AG04450 (cell line): ENCODE measurements around the gene SLC39A8. TPM values are rescaled to one million over a fixed set of nuclear protein-coding genes. Genes with fewer than 3 reads are reported as not detected.

Source experiments
- CTCF ChIA-PET: fragments of 300-600, 350-600 bp; formaldehyde crosslinking; extraction: SDS; loops from one replicate; lab custom pipeline; 2022; ENCODE audit warnings: antibody characterized with exemption, inconsistent platforms; lab: Charles Lee
- POLR2A ChIA-PET: fragments of 350-600 bp; formaldehyde crosslinking; extraction: SDS; loops from one replicate; lab custom pipeline; 2021; ENCODE audit warnings: antibody characterized with exemption, inconsistent platforms; lab: Yijun Ruan, JAX
- DNase-seq: peaks from one replicate; pipeline ENCODE4 v3.0.0-alpha.2; 2011; ENCODE audit warnings: low read depth, low spot score
- H3K27ac ChIP-seq: one replicate; pipeline ENCODE4 v1.5.1; 2012; ENCODE audit warnings: low read depth, low read length, control low read depth
- H3K27me3 ChIP-seq: one replicate; pipeline ENCODE4 v1.6.0; 2012; ENCODE audit warnings: low read length; ENCODE audit not compliant: control insufficient read depth, insufficient read depth
- H3K4me3 ChIP-seq: 2 replicates; pipeline ENCODE4 v1.5.1; 2011; ENCODE audit warnings: mild to moderate bottlenecking, low read depth, low read length, control low read depth
- H3K9me3 ChIP-seq: 2 replicates; pipeline ENCODE4 v1.5.1; 2012; ENCODE audit warnings: low read length; ENCODE audit not compliant: control insufficient read depth, insufficient read depth
- polyA plus RNA-seq: library from polyadenylated mRNA; depleted of rRNA; stranded (reverse); fragments of >200 nt; gene quantifications from 2 replicates; pipeline ENCODE4 v1.2.3, GENCODE V29; 2011
- TF ChIP-seq, protein P1 (sequence below): IDR thresholded peaks from 2 replicates; pipeline ENCODE4 v1.5.1; 2011; ENCODE audit warnings: low read depth, low read length, control low read depth, inconsistent platforms

Gene SLC39A8
- polyA plus RNA-seq, 1 experiment: 0.11 TPM

DNA sequence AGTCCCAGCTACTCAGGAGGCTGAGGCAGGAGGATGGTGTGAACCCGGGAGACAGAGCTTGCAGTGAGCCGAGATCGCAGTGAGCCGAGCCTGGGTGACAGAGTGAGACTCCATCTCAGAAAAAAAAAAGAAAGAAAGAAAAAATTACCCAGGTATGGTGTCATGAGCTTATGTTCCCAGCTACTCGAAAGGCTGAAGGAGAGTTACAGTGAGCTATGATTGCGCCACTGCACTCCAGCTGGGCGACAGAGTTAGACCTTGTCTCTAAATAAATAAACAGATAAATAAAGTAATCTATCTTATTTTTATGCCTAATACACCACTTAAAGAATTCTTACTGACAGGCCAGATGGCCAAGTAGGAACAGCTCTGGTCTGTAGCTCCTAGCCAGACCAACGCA lies 73.0 kb downstream of the SLC39A8 start:
- Histone ChIP-seq H3K9me3 (no peaks in the 10 kb centered on the region), H3K27ac (no peak overlapping the region), H3K27me3 (no peaks in the 10 kb centered on the region), H3K4me3 (no peak overlapping the region)
- DNase-seq: no peak
- ChIA-PET CTCF (no interaction called here), POLR2A (no interaction called here)
- TF ChIP-seq, protein P1, sequence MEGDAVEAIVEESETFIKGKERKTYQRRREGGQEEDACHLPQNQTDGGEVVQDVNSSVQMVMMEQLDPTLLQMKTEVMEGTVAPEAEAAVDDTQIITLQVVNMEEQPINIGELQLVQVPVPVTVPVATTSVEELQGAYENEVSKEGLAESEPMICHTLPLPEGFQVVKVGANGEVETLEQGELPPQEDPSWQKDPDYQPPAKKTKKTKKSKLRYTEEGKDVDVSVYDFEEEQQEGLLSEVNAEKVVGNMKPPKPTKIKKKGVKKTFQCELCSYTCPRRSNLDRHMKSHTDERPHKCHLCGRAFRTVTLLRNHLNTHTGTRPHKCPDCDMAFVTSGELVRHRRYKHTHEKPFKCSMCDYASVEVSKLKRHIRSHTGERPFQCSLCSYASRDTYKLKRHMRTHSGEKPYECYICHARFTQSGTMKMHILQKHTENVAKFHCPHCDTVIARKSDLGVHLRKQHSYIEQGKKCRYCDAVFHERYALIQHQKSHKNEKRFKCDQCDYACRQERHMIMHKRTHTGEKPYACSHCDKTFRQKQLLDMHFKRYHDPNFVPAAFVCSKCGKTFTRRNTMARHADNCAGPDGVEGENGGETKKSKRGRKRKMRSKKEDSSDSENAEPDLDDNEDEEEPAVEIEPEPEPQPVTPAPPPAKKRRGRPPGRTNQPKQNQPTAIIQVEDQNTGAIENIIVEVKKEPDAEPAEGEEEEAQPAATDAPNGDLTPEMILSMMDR: no peak

DNA sequence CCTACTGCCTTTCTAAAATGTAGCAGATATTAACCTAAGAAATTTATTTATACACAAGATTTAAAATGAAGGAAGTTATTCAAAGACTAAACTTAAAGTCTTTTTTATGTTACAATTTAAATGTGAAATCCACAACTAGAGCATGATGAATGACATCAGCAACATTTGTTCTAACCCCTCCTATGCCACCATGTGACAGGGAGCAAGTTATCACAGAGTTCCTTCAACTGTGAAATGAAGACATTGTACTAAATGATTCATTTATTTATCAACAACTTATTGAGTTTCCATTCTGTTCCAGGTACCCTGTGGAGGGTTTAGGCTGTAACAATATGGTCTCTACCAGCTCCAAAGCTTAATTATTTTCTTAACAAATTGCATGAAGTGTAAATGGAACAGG lies 76.9 kb downstream of the SLC39A8 start:
- H3K27ac ChIP-seq: no peak overlapping the region
- ChIA-PET POLR2A (no interaction called here), CTCF (no interaction called here)
- no peaks in the 10 kb centered on the region for H3K9me3 ChIP-seq
- H3K27me3 ChIP-seq: no peaks in the 10 kb centered on the region
- H3K4me3 ChIP-seq: no peak overlapping the region
- TF ChIP-seq, protein P1: no peak
- no peak for DNase-seq

DNA sequence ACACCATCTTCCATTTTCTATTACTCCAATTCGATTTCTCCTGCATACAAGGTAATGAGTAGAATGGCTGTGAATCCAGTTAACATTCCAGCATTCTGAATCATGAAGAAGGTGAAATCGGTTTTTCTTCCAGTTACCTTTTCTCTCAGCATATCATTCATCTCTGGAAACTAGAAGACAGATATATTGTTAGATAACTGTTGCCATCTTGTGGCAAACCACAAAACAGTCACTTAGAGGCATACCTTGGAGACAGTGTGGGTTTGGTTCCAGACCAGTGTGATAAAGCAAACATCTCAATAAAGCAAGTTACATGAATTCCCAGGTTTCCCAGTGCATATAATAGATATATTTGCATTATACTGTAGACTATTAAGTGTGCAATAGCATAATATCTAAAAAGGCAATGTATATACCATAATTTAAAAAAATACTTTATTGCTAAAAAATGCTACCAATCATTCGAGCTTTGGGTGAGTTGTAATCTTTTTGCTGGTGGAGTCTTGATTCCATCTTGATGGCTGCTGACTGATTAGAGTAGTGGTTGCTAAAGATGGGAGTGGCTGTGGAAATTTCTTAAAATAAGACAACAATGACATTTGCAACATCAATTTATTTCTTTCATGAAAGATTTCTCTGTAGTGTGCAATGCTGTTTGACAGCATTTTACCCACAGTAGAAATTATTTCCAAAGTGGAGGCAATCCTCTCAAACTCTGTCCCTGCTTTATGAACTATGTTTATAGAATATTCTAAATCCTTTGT lies 82.1 kb downstream of the SLC39A8 start:
- CTCF ChIA-PET: no interaction called here
- Histone ChIP-seq H3K27me3 (no peaks in the 10 kb centered on the region), H3K4me3 (no peak overlapping the region), H3K9me3 (no peaks in the 10 kb centered on the region), H3K27ac (no peak overlapping the region)
- POLR2A ChIA-PET: no interaction called here
- TF ChIP-seq, protein P1: peak; percentile 51
- DNase-seq: no peak

DNA sequence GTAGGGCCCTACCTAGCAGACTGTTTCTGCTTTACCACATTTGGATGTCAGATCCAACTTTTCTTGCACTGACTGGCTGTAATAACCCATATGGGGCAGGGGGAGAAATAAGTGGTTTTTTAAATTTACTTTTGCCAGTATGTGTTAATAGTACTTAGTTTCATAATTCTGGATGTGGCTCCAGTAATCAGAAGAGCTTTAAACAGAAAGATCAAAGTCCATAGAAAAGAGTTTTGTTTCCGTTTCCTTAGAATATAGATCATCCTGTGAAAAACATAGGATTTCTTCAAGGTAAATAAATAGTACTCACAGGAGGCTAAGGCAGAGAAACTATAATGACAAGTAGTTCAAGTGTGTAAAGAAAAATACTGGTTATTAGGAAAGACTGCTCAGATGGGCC lies 85.6 kb downstream of the SLC39A8 start:
- POLR2A ChIA-PET: no interaction called here
- H3K27me3 ChIP-seq: no peaks in the 10 kb centered on the region
- no peaks in the 10 kb centered on the region for H3K9me3 ChIP-seq
- DNase-seq: no peak
- H3K27ac ChIP-seq: no peak overlapping the region
- CTCF ChIA-PET: interaction anchor here (2.2 kb wide), 1 partner anchor 1091 kb away, joined by 4 read pairs; no protein-coding TSS in a partner anchor
- TF ChIP-seq, protein P1: no peak
- H3K4me3 ChIP-seq: no peak overlapping the region

DNA sequence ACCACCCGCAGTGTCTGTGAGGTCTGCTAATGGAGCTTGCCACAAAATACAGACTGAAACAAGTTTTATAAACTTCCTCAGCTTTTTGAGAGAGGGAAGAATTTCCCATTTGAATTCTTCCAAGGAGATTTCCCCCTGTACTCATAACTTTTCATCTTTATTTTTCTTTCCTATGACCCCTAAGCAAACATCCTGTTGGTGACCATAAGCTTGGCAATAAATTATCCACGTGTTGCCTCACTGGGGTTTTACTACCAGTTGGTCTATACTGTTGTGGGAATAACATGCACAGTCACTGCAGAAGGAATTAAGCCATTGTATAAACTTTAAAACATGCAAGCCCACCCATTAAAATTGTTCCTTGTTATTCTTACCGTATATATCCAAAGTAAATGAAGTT lies 86.2 kb downstream of the SLC39A8 start:
- DNase-seq: no peak
- POLR2A ChIA-PET: no interaction called here
- Histone ChIP-seq H3K27me3 (no peaks in the 10 kb centered on the region), H3K9me3 (no peaks in the 10 kb centered on the region), H3K4me3 (no peak overlapping the region), H3K27ac (no peak overlapping the region)
- CTCF ChIA-PET: interaction anchor here (2.2 kb wide), 1 partner anchor 1090 kb away, joined by 4 read pairs; no protein-coding TSS in a partner anchor
- TF ChIP-seq, protein P1: no peak
